ENCODE results near the gene GDI1.
A peak's percentile ranks its signal among the peaks of the same experiment; 100 is the strongest.
"Not testable (repeated sequence)": the region's sequence is repeated elsewhere in the genome, so short reads cannot be mapped to it uniquely, and the experiment has no call there.

GDI1 gene

GRCh38 chrX:154399527-154400368 is 37.2 kb upstream of the GDI1 start:
- H3K4me3 ChIP-seq (ENCODE audit: low read length) = peak overlapping the region; percentile 88
- no peak for TF ChIP-seq CTCF (conservative IDR thresholded peaks at IDR 0.05; ENCODE audit: low read depth, low read length)
- no peak for DNase-seq (ENCODE audit: low read depth)

- not testable (repeated sequence) for DNase-seq (ENCODE audit: low read depth)
- H3K4me3 ChIP-seq (ENCODE audit: low read length) = peak overlapping the region; percentile 88
Measured at GRCh38 chrX:154400369-154400817, 36.6 kb upstream of the GDI1 start.

DNA sequence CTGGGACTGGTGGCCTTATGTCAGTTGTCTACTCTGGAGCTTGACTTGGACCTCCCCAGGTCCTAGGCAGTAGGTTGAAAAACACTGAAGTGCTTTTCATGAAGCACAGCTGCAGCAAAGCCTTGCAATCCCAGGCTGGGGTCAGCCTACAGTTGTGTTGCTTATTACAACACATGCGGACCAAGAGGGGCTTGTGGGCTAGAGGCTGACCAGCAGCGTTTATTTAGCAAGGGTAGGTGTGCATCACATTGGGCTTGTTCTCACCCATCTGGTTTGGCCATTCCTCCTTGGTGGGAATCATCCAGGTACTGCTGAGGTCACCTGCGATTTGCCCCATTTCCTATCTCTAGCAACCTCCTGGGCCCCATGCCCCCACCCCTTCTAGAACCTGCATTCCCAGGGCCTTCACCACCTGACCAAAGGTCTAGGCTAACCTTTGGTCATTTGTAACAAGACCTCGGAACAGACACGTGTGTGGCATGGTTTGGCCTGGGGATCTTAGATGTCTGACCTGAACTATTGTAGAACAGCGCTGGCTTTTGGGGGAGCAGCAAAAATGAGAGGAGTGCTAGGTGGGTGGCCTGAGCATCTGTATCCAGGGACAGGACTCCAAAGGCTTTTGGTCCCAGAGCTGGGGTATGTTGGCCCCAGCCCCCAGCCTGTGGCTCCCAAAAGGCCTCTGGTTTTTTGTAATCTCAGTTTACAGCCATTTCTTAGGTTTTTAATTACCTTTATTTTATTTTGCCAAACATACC is 35.7 kb upstream of the GDI1 start:
- DNase-seq (ENCODE audit: low read depth) = no peak
- no peak for TF ChIP-seq CTCF (conservative IDR thresholded peaks at IDR 0.05; ENCODE audit: low read depth, low read length)
- H3K4me3 ChIP-seq (ENCODE audit: low read length) = no peak overlapping the region

DNA sequence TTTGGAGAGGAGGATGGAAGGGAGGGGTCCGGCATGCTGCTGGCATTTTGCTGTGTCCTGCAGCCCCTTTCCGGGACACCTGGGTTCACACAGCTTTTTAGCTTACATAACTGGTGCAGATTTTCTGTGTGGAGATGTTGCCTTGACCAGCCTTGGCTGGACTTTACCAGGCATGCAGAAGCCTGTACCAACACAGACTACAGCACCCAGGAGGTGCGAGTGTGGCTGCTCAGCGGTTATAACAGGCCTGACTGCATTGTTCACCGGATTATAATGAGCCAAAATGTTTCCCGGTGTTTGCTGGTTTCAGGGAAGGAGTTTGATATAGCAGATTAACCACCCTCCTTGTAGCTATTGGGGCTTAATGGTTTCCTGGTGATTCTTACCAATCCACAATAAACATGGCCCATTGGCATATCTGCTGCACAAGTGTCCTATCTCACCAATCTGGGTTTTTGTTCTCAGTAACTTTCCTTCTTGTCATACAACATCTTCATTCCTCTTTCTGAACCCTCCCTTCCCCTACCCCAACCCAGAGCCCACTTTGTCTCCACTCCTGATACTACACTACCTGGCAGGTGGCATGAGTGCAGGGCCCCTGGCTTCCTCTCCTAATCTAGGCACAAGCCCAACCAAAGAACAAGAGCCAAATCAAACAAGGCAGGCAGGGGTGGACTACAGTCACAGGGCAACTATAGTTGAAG is 34.9 kb upstream of the GDI1 start:
- H3K4me3 ChIP-seq (ENCODE audit: low read length) = no peak overlapping the region
- no peak for TF ChIP-seq CTCF (conservative IDR thresholded peaks at IDR 0.05; ENCODE audit: low read depth, low read length)
- no peak for DNase-seq (ENCODE audit: low read depth)

DNA sequence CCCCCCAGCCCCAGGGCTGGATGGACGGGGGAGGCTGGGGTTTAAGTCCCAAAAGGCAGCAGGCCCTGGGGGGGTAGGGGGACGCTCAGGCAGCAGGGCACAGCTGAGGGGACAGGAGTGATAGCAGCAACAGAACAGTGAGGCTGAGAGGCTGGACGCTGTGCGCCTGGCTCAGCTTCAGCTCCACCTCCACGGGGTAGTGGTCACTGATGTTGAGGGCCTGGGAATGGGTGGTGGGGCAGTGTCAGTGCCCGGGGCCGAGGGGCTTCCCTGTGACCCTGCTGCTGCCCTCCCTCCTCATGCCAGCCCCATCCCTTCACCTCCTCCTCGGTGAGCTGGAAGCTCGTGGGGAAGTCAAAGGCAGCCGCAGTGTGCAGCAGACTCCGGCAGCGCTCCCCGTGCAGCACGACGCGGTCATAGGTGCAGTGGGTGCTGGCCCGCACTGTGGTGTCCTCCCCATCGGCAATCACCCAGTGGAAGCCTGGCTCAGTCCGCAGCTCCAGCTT is 34.3 kb upstream of the GDI1 start:
- H3K4me3 ChIP-seq (ENCODE audit: low read length) = no peak overlapping the region
- TF ChIP-seq CTCF (conservative IDR thresholded peaks at IDR 0.05; ENCODE audit: low read depth, low read length) = no peak
- DNase-seq (ENCODE audit: low read depth) = no peak

- TF ChIP-seq CTCF (conservative IDR thresholded peaks at IDR 0.05; ENCODE audit: low read depth, low read length) = no peak
- DNase-seq (ENCODE audit: low read depth) = no peak
- no peak overlapping the region for H3K4me3 ChIP-seq (ENCODE audit: low read length)
Measured at GRCh38 chrX:154403192-154403591, 33.8 kb upstream of the GDI1 start.

DNA sequence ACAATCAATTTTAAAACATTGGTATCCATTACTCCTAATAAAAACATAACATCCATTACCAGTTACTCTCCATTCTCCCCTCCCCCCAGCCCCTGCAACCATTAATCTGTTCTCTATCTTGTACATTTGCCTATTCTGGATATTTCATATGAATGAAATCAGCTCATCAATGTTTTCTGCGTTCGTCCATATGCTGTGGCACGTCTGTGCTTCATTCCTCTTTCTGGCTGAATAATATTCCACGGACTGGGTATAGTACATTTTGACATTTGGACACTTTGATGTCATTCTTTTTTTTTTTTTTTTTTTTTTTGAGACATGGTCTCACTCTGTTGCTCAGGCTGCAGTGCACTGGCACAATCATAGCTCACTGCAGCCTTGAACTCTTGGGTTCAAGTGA is 33.1 kb upstream of the GDI1 start:
- TF ChIP-seq CTCF (conservative IDR thresholded peaks at IDR 0.05; ENCODE audit: low read depth, low read length) = no peak
- H3K4me3 ChIP-seq (ENCODE audit: low read length) = no peak overlapping the region
- DNase-seq (ENCODE audit: low read depth) = no peak

Measured in retinal pigment epithelial cell (primary cell).